Upper lobe of right lung (tissue), 1 donor: ENCODE measurements around the gene ABCB11. TPM values are rescaled to one million over a fixed set of nuclear protein-coding genes. Genes with fewer than 3 reads are reported as not detected.
A peak's percentile ranks its signal among the peaks of the same experiment; 100 is the strongest.

Source experiments
- ATAC-seq: fragments of 200-7000 bp; cut with Tn5 transposase; one replicate; pipeline ENCODE4 v1.9.1; 2020; ENCODE audit warnings: mild to moderate bottlenecking, moderate library complexity
- DNase-seq: peaks from one replicate; pipeline ENCODE4 v3.0.0-alpha.2; 2020
- H3K27ac ChIP-seq: fragments of 200-600 bp; one replicate; pipeline ENCODE4 v1.8.0; 2022
- H3K27me3 ChIP-seq: fragments of 200-600 bp; one replicate; pipeline ENCODE4 v1.8.0; 2022; ENCODE audit warnings: mild to moderate bottlenecking
- H3K36me3 ChIP-seq: fragments of 200-600 bp; one replicate; pipeline ENCODE4 v1.8.0; 2022
- H3K4me1 ChIP-seq: fragments of 200-600 bp; one replicate; pipeline ENCODE4 v1.8.0; 2022
- H3K4me3 ChIP-seq: fragments of 200-600 bp; one replicate; pipeline ENCODE4 v1.8.0; 2022; ENCODE audit warnings: mild to moderate bottlenecking
- H3K9me3 ChIP-seq: fragments of 200-600 bp; one replicate; pipeline ENCODE4 v1.8.0; 2022
- CTCF ChIP-seq: fragments of 200-600 bp; IDR thresholded peaks from one replicate; pipeline ENCODE4 v1.8.0; 2022; ENCODE audit warnings: antibody characterized with exemption
- intact Hi-C: fragments of 100-400 bp; cut with DNase I; formaldehyde crosslinking; loops from one replicate; pipeline ENCODE4 v1.11.0; 2022
- total RNA-seq: library from RNA; stranded (reverse); fragmentation: NEBNext Ultra II Directional; extraction: Animal tissue kit (Norgen Biotek cat#: 25700); gene quantifications from one replicate; pipeline ENCODE4 v1.2.1, GENCODE V29; 2021
- donor health status: DM: no; HTN: yes; CAD: no; lungs with severe emphysema.

ABCB11 gene
- total RNA-seq, 1 donor from 2014 or later = 0.06 TPM

- H3K4me1 ChIP-seq = no peaks in the 10 kb centered on the region
- H3K27ac ChIP-seq = no peak overlapping the region
- ATAC-seq (peak; percentile 80), DNase-seq (no peak)
- intact Hi-C loops = no loop called here
- no peaks in the 10 kb centered on the region for H3K9me3 ChIP-seq
- H3K4me3 ChIP-seq = no peak overlapping the region
- no peaks in the 10 kb centered on the region for H3K27me3 ChIP-seq
- TF ChIP-seq CTCF = no peak
- no peaks in the 10 kb centered on the region for H3K36me3 ChIP-seq
Observed at GRCh38 chr2:169047256-169048250, 16.4 kb upstream of the ABCB11 start.

DNA sequence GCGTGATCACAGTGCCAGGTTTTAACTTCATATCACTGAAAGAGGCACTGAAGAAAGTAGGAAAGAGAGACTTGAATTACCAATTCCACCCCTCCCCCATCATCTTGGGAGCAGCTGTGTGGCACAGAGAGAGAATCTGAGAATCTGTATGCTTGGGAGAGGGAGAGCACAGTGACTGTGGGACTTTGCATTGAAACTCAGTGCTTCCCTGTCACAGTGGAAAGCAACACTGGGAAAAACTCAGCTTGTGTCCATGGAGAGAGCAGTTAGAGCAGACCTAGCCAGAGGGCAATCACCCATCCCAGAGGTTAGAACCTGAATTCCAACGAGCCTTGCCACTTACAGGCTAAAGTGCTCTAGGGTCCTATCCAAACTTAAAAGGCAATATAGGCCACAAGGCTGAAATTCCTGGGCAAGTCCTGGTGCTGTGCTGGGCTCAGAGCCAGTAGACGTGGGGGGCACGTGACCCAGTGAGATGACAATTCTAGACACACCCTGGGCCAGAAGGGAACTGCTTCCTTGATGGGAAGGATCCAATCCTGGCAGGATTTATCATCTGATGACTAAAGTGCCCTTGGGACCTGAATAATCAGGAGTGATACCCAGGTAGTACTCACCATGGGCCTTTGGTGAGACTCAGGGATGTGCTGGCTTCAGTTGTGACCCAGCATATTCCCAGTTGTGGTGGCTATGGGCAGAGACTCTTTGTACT lies 15.5 kb upstream of the ABCB11 start:
- ATAC-seq = no peak

DNA sequence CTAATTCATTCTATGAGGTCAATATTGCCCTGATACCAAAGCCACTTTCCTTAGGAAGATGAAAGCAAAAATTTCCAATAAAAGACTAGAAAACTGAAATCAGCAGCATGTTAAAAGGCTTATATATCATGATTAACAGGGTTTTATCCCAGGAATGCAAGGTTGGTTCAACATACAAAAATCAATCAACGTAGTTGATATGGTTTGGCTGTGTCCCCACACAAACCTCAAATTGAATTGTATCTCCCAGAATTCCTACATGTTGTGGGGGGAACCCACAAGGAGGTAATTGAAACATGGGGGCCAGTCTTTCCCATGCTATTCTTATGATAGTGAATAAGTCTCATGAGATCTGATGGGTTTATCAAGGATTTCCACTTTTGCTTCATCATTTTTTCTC lies 11.7 kb upstream of the ABCB11 start:
- no peaks in the 10 kb centered on the region for H3K9me3 ChIP-seq
- H3K4me3 ChIP-seq = no peak overlapping the region
- DNase-seq (no peak), ATAC-seq (no peak)
- no peaks in the 10 kb centered on the region for H3K36me3 ChIP-seq
- intact Hi-C loops = no loop called here
- H3K27me3 ChIP-seq = no peaks in the 10 kb centered on the region
- H3K4me1 ChIP-seq = no peaks in the 10 kb centered on the region
- TF ChIP-seq CTCF = no peak
- no peak overlapping the region for H3K27ac ChIP-seq

More for the DNA sequence above, 15.5 kb upstream of the ABCB11 start:
- no peak for TF ChIP-seq CTCF
- Histone ChIP-seq H3K27me3 (no peaks in the 10 kb centered on the region), H3K4me3 (no peak overlapping the region), H3K36me3 (no peaks in the 10 kb centered on the region), H3K9me3 (no peaks in the 10 kb centered on the region), H3K4me1 (no peaks in the 10 kb centered on the region), H3K27ac (no peak overlapping the region)
- DNase-seq = no peak
- intact Hi-C loops = no loop called here

DNA sequence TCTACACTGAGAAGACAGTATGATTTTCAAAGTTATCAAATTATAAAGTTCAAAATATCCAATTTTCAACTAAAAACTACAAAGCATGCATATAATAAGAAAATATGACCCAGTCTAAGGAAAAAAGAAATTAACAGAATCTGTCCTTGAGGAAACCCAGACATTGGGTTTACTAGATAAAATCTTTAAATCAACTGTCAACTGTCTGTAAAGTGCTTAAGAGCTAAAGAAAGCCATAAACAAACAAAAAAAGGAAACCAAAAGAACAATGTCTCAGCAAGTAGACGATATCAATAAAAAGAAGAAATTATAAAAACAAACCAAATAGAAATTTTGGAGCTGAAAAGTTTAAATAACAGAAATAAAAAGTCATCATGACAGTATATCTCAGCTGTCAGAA lies 10.5 kb upstream of the ABCB11 start:
- Histone ChIP-seq H3K4me1 (no peaks in the 10 kb centered on the region), H3K27me3 (no peaks in the 10 kb centered on the region), H3K9me3 (no peaks in the 10 kb centered on the region), H3K27ac (no peak overlapping the region), H3K36me3 (no peaks in the 10 kb centered on the region), H3K4me3 (no peak overlapping the region)
- TF ChIP-seq CTCF = no peak
- intact Hi-C loops = no loop called here
- DNase-seq (no peak), ATAC-seq (no peak)

GRCh38 chr2:169039702-169040101 lies 8.6 kb upstream of the ABCB11 start:
- H3K9me3 ChIP-seq = no peaks in the 10 kb centered on the region
- DNase-seq = no peak
- no peak overlapping the region for H3K4me3 ChIP-seq
- H3K4me1 ChIP-seq = no peaks in the 10 kb centered on the region
- ATAC-seq = no peak
- intact Hi-C loops = no loop called here
- H3K27ac ChIP-seq = no peak overlapping the region
- no peaks in the 10 kb centered on the region for H3K36me3 ChIP-seq
- no peaks in the 10 kb centered on the region for H3K27me3 ChIP-seq
- TF ChIP-seq CTCF = no peak
